ENCODE results near the gene TNFRSF19.

TNFRSF19 gene

GRCh38 chr13:23629566-23630272 lies 59.5 kb downstream of the TNFRSF19 start:
- H3K4me1 ChIP-seq (ENCODE audit: control insufficient read depth, insufficient read depth, low read length) = peaks cover 46% of the 10 kb centered on the region
- H3K9ac ChIP-seq (ENCODE audit: low read depth, low read length) = no peak overlapping the region
- H3K27me3 ChIP-seq (ENCODE audit: control insufficient read depth, insufficient read depth, low read length) = no peaks in the 10 kb centered on the region
- no peaks in the 10 kb centered on the region for H3K9me3 ChIP-seq (ENCODE audit: control insufficient read depth, insufficient read depth, low read length)
- no peaks in the 10 kb centered on the region for H3K36me3 ChIP-seq (ENCODE audit: control insufficient read depth, insufficient read depth, low read length)
- no peak overlapping the region for H3K27ac ChIP-seq (ENCODE audit: low read depth, low read length)
- H3K4me3 ChIP-seq (ENCODE audit: low read depth, low read length) = no peak overlapping the region

- no peak overlapping the region for H3K4me3 ChIP-seq (ENCODE audit: low read depth, low read length)
- no peaks in the 10 kb centered on the region for H3K9me3 ChIP-seq (ENCODE audit: control insufficient read depth, insufficient read depth, low read length)
- H3K27ac ChIP-seq (ENCODE audit: low read depth, low read length) = peak overlapping the region; percentile 93
- no peak overlapping the region for H3K9ac ChIP-seq (ENCODE audit: low read depth, low read length)
- H3K36me3 ChIP-seq (ENCODE audit: control insufficient read depth, insufficient read depth, low read length) = no peaks in the 10 kb centered on the region
- H3K4me1 ChIP-seq (ENCODE audit: control insufficient read depth, insufficient read depth, low read length) = peaks cover 48% of the 10 kb centered on the region
- H3K27me3 ChIP-seq (ENCODE audit: control insufficient read depth, insufficient read depth, low read length) = no peaks in the 10 kb centered on the region
Measured at GRCh38 chr13:23630349-23631093, 60.3 kb downstream of the TNFRSF19 start.

GRCh38 chr13:23631311-23632047 lies 61.3 kb downstream of the TNFRSF19 start:
- no peaks in the 10 kb centered on the region for H3K9me3 ChIP-seq (ENCODE audit: control insufficient read depth, insufficient read depth, low read length)
- H3K36me3 ChIP-seq (ENCODE audit: control insufficient read depth, insufficient read depth, low read length) = no peaks in the 10 kb centered on the region
- H3K27me3 ChIP-seq (ENCODE audit: control insufficient read depth, insufficient read depth, low read length) = no peaks in the 10 kb centered on the region
- no peak overlapping the region for H3K9ac ChIP-seq (ENCODE audit: low read depth, low read length)
- H3K4me3 ChIP-seq (ENCODE audit: low read depth, low read length) = no peak overlapping the region
- H3K4me1 ChIP-seq (ENCODE audit: control insufficient read depth, insufficient read depth, low read length) = peaks cover 50% of the 10 kb centered on the region
- H3K27ac ChIP-seq (ENCODE audit: low read depth, low read length) = peak overlapping the region; percentile 93

GRCh38 chr13:23632048-23632582 lies 61.9 kb downstream of the TNFRSF19 start:
- Histone ChIP-seq H3K27ac (ENCODE audit: low read depth, low read length) (peak overlapping the region; percentile 93), H3K4me3 (ENCODE audit: low read depth, low read length) (peak overlapping the region; percentile 18; the same call in 1 of the 2 replicates), H3K4me1 (ENCODE audit: control insufficient read depth, insufficient read depth, low read length) (peaks cover 48% of the 10 kb centered on the region), H3K36me3 (ENCODE audit: control insufficient read depth, insufficient read depth, low read length) (no peaks in the 10 kb centered on the region), H3K9me3 (ENCODE audit: control insufficient read depth, insufficient read depth, low read length) (no peaks in the 10 kb centered on the region), H3K27me3 (ENCODE audit: control insufficient read depth, insufficient read depth, low read length) (no peaks in the 10 kb centered on the region), H3K9ac (ENCODE audit: low read depth, low read length) (no peak overlapping the region)

- Histone ChIP-seq H3K9ac (ENCODE audit: low read depth, low read length) (no peak overlapping the region), H3K36me3 (ENCODE audit: control insufficient read depth, insufficient read depth, low read length) (no peaks in the 10 kb centered on the region)
Measured at GRCh38 chr13:23632741-23633140, 62.5 kb downstream of the TNFRSF19 start.

GRCh38 chr13:23634897-23635296 lies 64.7 kb downstream of the TNFRSF19 start:
- no peaks in the 10 kb centered on the region for H3K27me3 ChIP-seq (ENCODE audit: control insufficient read depth, insufficient read depth, low read length)
- peaks cover 62% of the 10 kb centered on the region for H3K4me1 ChIP-seq (ENCODE audit: control insufficient read depth, insufficient read depth, low read length)
- no peaks in the 10 kb centered on the region for H3K36me3 ChIP-seq (ENCODE audit: control insufficient read depth, insufficient read depth, low read length)
- no peak overlapping the region for H3K4me3 ChIP-seq (ENCODE audit: low read depth, low read length)
- no peak overlapping the region for H3K9ac ChIP-seq (ENCODE audit: low read depth, low read length)
- no peak overlapping the region for H3K27ac ChIP-seq (ENCODE audit: low read depth, low read length)
- no peaks in the 10 kb centered on the region for H3K9me3 ChIP-seq (ENCODE audit: control insufficient read depth, insufficient read depth, low read length)

More at GRCh38 chr13:23632741-23633140, 62.5 kb downstream of the TNFRSF19 start:
- no peaks in the 10 kb centered on the region for H3K27me3 ChIP-seq (ENCODE audit: control insufficient read depth, insufficient read depth, low read length)
- no peaks in the 10 kb centered on the region for H3K9me3 ChIP-seq (ENCODE audit: control insufficient read depth, insufficient read depth, low read length)
- H3K4me1 ChIP-seq (ENCODE audit: control insufficient read depth, insufficient read depth, low read length) = peaks cover 49% of the 10 kb centered on the region
- peak overlapping the region; percentile 18; the same call in 1 of the 2 replicates for H3K4me3 ChIP-seq (ENCODE audit: low read depth, low read length)
- peak overlapping the region; percentile 93 for H3K27ac ChIP-seq (ENCODE audit: low read depth, low read length)

GRCh38 chr13:23636360-23636759 lies 66.1 kb downstream of the TNFRSF19 start:
- Histone ChIP-seq H3K9ac (ENCODE audit: low read depth, low read length) (no peak overlapping the region), H3K4me1 (ENCODE audit: control insufficient read depth, insufficient read depth, low read length) (peaks cover 51% of the 10 kb centered on the region), H3K27ac (ENCODE audit: low read depth, low read length) (no peak overlapping the region), H3K36me3 (ENCODE audit: control insufficient read depth, insufficient read depth, low read length) (no peaks in the 10 kb centered on the region), H3K9me3 (ENCODE audit: control insufficient read depth, insufficient read depth, low read length) (no peaks in the 10 kb centered on the region), H3K4me3 (ENCODE audit: low read depth, low read length) (no peak overlapping the region), H3K27me3 (ENCODE audit: control insufficient read depth, insufficient read depth, low read length) (no peaks in the 10 kb centered on the region)

- Histone ChIP-seq H3K36me3 (ENCODE audit: control insufficient read depth, insufficient read depth, low read length) (no peaks in the 10 kb centered on the region), H3K4me1 (ENCODE audit: control insufficient read depth, insufficient read depth, low read length) (peaks cover 37% of the 10 kb centered on the region), H3K27ac (ENCODE audit: low read depth, low read length) (no peak overlapping the region), H3K4me3 (ENCODE audit: low read depth, low read length) (no peak overlapping the region), H3K27me3 (ENCODE audit: control insufficient read depth, insufficient read depth, low read length) (no peaks in the 10 kb centered on the region), H3K9me3 (ENCODE audit: control insufficient read depth, insufficient read depth, low read length) (no peaks in the 10 kb centered on the region), H3K9ac (ENCODE audit: low read depth, low read length) (no peak overlapping the region)
Measured at GRCh38 chr13:23637829-23638228, 67.6 kb downstream of the TNFRSF19 start.

GRCh38 chr13:23639674-23640073 lies 69.5 kb downstream of the TNFRSF19 start:
- Histone ChIP-seq H3K36me3 (ENCODE audit: control insufficient read depth, insufficient read depth, low read length) (no peaks in the 10 kb centered on the region), H3K4me1 (ENCODE audit: control insufficient read depth, insufficient read depth, low read length) (peaks cover 43% of the 10 kb centered on the region), H3K9ac (ENCODE audit: low read depth, low read length) (no peak overlapping the region), H3K27me3 (ENCODE audit: control insufficient read depth, insufficient read depth, low read length) (no peaks in the 10 kb centered on the region), H3K4me3 (ENCODE audit: low read depth, low read length) (no peak overlapping the region), H3K27ac (ENCODE audit: low read depth, low read length) (no peak overlapping the region), H3K9me3 (ENCODE audit: control insufficient read depth, insufficient read depth, low read length) (no peaks in the 10 kb centered on the region)

GRCh38 chr13:23642110-23642509 lies 71.9 kb downstream of the TNFRSF19 start:
- no peaks in the 10 kb centered on the region for H3K9me3 ChIP-seq (ENCODE audit: control insufficient read depth, insufficient read depth, low read length)
- peaks cover 33% of the 10 kb centered on the region for H3K4me1 ChIP-seq (ENCODE audit: control insufficient read depth, insufficient read depth, low read length)
- H3K9ac ChIP-seq (ENCODE audit: low read depth, low read length) = no peak overlapping the region
- no peak overlapping the region for H3K4me3 ChIP-seq (ENCODE audit: low read depth, low read length)
- no peak overlapping the region for H3K27ac ChIP-seq (ENCODE audit: low read depth, low read length)
- no peaks in the 10 kb centered on the region for H3K27me3 ChIP-seq (ENCODE audit: control insufficient read depth, insufficient read depth, low read length)
- H3K36me3 ChIP-seq (ENCODE audit: control insufficient read depth, insufficient read depth, low read length) = no peaks in the 10 kb centered on the region
